ENCODE results near the gene C1QTNF8. TPM values are rescaled to one million over a fixed set of nuclear protein-coding genes. Genes with fewer than 3 reads are reported as not detected.

C1QTNF8 gene
- polyA plus RNA-seq, 1 donor (not counting 4 experiments of a cell fraction or from before 2014, with no cell fraction given), result not detected

DNA sequence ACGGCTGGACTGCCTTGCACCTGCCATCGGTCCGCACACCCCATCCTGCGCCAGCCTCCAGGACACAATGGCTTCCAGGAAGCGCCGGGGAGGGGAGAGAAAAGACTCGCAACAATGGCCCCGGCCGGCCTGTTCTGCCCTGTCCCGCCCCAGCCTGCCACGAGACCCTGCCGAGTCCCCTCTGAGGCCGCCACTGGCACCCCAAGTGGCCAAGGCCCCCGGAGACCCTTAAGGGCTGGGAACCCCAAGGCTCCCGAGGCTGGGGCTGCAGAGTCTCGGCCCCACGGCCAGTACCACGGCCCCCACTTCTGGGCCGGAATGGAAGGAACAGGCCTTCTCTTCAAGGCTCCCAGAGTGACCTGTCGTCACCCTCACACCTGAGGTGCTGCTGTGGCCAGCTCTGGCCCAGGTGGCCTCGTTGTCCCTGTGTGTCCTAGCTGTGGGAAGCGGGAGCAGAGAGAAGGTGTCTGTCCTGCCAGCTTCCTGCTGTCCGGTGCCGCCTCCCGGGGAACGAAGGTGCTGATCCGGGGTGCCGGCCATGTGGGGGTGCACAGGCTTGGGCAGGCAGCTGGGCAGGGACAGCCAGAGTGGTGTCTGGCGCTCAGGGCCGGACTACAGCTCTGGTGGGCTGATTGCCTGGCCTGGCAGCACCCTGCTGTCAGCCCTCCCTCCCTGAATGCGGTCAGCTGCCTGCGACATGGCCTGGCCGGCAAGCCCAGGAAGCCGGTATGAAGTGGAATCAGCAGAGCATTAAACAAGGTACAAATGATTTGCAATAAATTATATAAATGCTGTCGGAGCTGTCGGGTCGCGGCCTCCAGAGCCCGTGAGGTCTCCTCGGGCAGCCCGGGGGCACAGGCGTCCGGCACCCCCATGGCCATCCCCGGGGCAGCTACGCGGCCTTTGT is 48.7 kb upstream of the C1QTNF8 start:
- dilution Hi-C loops (cut with MboI; ENCODE audit: extremely low pct_ligation_motif_present, low sequenced_read_pairs), result no loop called here
- FAIRE-seq, result no peak

GRCh38 chr16:1143761-1144450 is 47.9 kb upstream of the C1QTNF8 start:
- Histone ChIP-seq H3K27me3 (ENCODE audit: control insufficient read depth, extremely low read depth, insufficient read depth, low read length) (no peaks in the 10 kb centered on the region), H3K4me3 (ENCODE audit: control insufficient read depth in 2 of 3, extremely low read depth in 1 of 3, insufficient read depth in 2 of 3, low read depth in 1 of 3, low read length in 3 of 3) (no peak overlapping the region), H3K79me2 (ENCODE audit: control insufficient read depth, insufficient read depth, low read length) (no peaks in the 10 kb centered on the region), H3K9me1 (ENCODE audit: control insufficient read depth, extremely low read depth, insufficient read depth, low read length) (no peaks in the 10 kb centered on the region), H3K27ac (ENCODE audit: control insufficient read depth, insufficient read depth, low read length) (no peak overlapping the region), H4K20me1 (ENCODE audit: control insufficient read depth, extremely low read depth, insufficient read depth, low read length) (no peaks in the 10 kb centered on the region), H2AFZ (ENCODE audit: control insufficient read depth, low read length) (no peak overlapping the region), H3K4me2 (ENCODE audit: control insufficient read depth, extremely low read depth, insufficient read depth, low read depth, low read length) (no peak overlapping the region), H3K36me3 (ENCODE audit: control insufficient read depth in 2 of 2, extremely low read depth in 1 of 2, insufficient read depth in 2 of 2, low read length in 2 of 2) (no peaks in the 10 kb centered on the region), H3K9me3 (ENCODE audit: control insufficient read depth, low read depth, low read length) (peaks cover 3% of the 10 kb centered on the region), H3K4me1 (ENCODE audit: control insufficient read depth, extremely low read depth, insufficient read depth, low read length) (no peaks in the 10 kb centered on the region), H3K9ac (ENCODE audit: control insufficient read depth, extremely low read depth, insufficient read depth, low read length) (no peak overlapping the region)
- TF ChIP-seq EZH2 (IDR thresholded peaks at IDR 0.05; ENCODE audit: low read length) (no peak), CTCF (optimal IDR thresholded peaks at IDR 0.05 in 1 of 3, IDR thresholded peaks at IDR 0.05 in 1 of 3, conservative IDR thresholded peaks at IDR 0.05 in 1 of 3; ENCODE audit: extremely low read depth in 1 of 3, insufficient read depth in 2 of 3, low read length in 3 of 3) (no peak)
- dilution Hi-C loops (cut with MboI; ENCODE audit: extremely low pct_ligation_motif_present, low sequenced_read_pairs), result no loop called here
- DNase-seq (ENCODE audit: low read depth, low spot score) (no peak), FAIRE-seq (no peak)

More for the DNA sequence above, 48.7 kb upstream of the C1QTNF8 start:
- Histone ChIP-seq H3K36me3 (ENCODE audit: control insufficient read depth in 2 of 2, extremely low read depth in 1 of 2, insufficient read depth in 2 of 2, low read length in 2 of 2) (no peaks in the 10 kb centered on the region), H3K9ac (ENCODE audit: control insufficient read depth, extremely low read depth, insufficient read depth, low read length) (no peak overlapping the region), H3K4me2 (ENCODE audit: control insufficient read depth, extremely low read depth, insufficient read depth, low read depth, low read length) (no peak overlapping the region), H3K9me1 (ENCODE audit: control insufficient read depth, extremely low read depth, insufficient read depth, low read length) (no peaks in the 10 kb centered on the region), H3K27me3 (ENCODE audit: control insufficient read depth, extremely low read depth, insufficient read depth, low read length) (peaks cover under 1% of the 10 kb centered on the region), H3K79me2 (ENCODE audit: control insufficient read depth, insufficient read depth, low read length) (no peaks in the 10 kb centered on the region), H3K9me3 (ENCODE audit: control insufficient read depth, low read depth, low read length) (peaks cover 3% of the 10 kb centered on the region), H3K27ac (ENCODE audit: control insufficient read depth, insufficient read depth, low read length) (no peak overlapping the region), H2AFZ (ENCODE audit: control insufficient read depth, low read length) (no peak overlapping the region), H4K20me1 (ENCODE audit: control insufficient read depth, extremely low read depth, insufficient read depth, low read length) (no peaks in the 10 kb centered on the region), H3K4me1 (ENCODE audit: control insufficient read depth, extremely low read depth, insufficient read depth, low read length) (no peaks in the 10 kb centered on the region), H3K4me3 (ENCODE audit: control insufficient read depth in 2 of 3, extremely low read depth in 1 of 3, insufficient read depth in 2 of 3, low read depth in 1 of 3, low read length in 3 of 3) (no peak overlapping the region)
- DNase-seq (ENCODE audit: low read depth, low spot score), result no peak
- TF ChIP-seq CTCF (optimal IDR thresholded peaks at IDR 0.05 in 1 of 3, IDR thresholded peaks at IDR 0.05 in 1 of 3, conservative IDR thresholded peaks at IDR 0.05 in 1 of 3; ENCODE audit: extremely low read depth in 1 of 3, insufficient read depth in 2 of 3, low read length in 3 of 3) (no peak), EZH2 (IDR thresholded peaks at IDR 0.05; ENCODE audit: low read length) (no peak)
